Activated CD4-positive, alpha-beta T cell treated with anti-CD3 and anti-CD28 coated beads for 1 hour (primary cell): ENCODE measurements around the gene ARL2BP.

Experiments
- DNase-seq: peaks from one replicate; pipeline ENCODE4 v3.0.0-alpha.2; 2020

ARL2BP gene

GRCh38 chr16:57236022-57236350, 9.1 kb upstream of the ARL2BP start:
- no peak for DNase-seq

GRCh38 chr16:57238682-57239081, 6.4 kb upstream of the ARL2BP start:
- no peak for DNase-seq

GRCh38 chr16:57239107-57239506, 6.0 kb upstream of the ARL2BP start:
- DNase-seq: no peak

- DNase-seq: no peak
These were observed 4.2 kb upstream of the ARL2BP start for GRCh38 chr16:57240851-57241250.

- DNase-seq: no peak
These were observed 2.4 kb upstream of the ARL2BP start for GRCh38 chr16:57242650-57243049.

- no peak for DNase-seq
These were observed 644 bp upstream of the ARL2BP start for GRCh38 chr16:57244463-57244766.

GRCh38 chr16:57245472-57246113, 534 bp downstream of the ARL2BP start:
- no peak for DNase-seq

- no peak for DNase-seq
These were observed 6.3 kb downstream of the ARL2BP start for GRCh38 chr16:57251352-57251751.

GRCh38 chr16:57252148-57252721, 7.2 kb downstream of the ARL2BP start:
- no peak for DNase-seq

- no peak for DNase-seq
These were observed 8.4 kb downstream of the ARL2BP start for GRCh38 chr16:57253466-57253865.

GRCh38 chr16:57255686-57256415, 10.8 kb downstream of the ARL2BP start:
- DNase-seq: no peak

- no peak for DNase-seq
These were observed 11.7 kb downstream of the ARL2BP start for GRCh38 chr16:57256601-57257395.

- no peak for DNase-seq
These were observed 12.5 kb downstream of the ARL2BP start for GRCh38 chr16:57257455-57258070.

- DNase-seq: no peak
These were observed 13.3 kb downstream of the ARL2BP start for GRCh38 chr16:57258226-57258909.

GRCh38 chr16:57258910-57259475, 13.9 kb downstream of the ARL2BP start:
- no peak for DNase-seq

- DNase-seq: no peak
These were observed 15.4 kb downstream of the ARL2BP start for GRCh38 chr16:57260294-57260929.

- no peak for DNase-seq
These were observed 16.7 kb downstream of the ARL2BP start for GRCh38 chr16:57261806-57262205.

GRCh38 chr16:57262841-57263540, 17.9 kb downstream of the ARL2BP start:
- no peak for DNase-seq

- no peak for DNase-seq
These were observed 18.7 kb downstream of the ARL2BP start for GRCh38 chr16:57263541-57264351.

- DNase-seq: no peak
These were observed 19.3 kb downstream of the ARL2BP start for GRCh38 chr16:57264381-57264780.
